HG03558 (cell line): Measurements from ENCODE around the gene CASQ1.

Source experiments
- ATAC-seq: cut with Tn5 transposase; IDR thresholded peaks from one replicate; pipeline ENCODE4 v1.9.1; 2021; ENCODE audit warnings: moderate number of reproducible peaks; ENCODE audit not compliant: unreplicated experiment; ENCODE audit errors: extremely low read depth

The CASQ1 gene

GRCh38 chr1:160168016-160168415 lies 22.4 kb upstream of the CASQ1 start:
- no peak for ATAC-seq

- no peak for ATAC-seq
Measured at GRCh38 chr1:160168609-160169369, 21.6 kb upstream of the CASQ1 start.

GRCh38 chr1:160169553-160170399 lies 20.6 kb upstream of the CASQ1 start:
- ATAC-seq, result peak; percentile 71

GRCh38 chr1:160171354-160171753 lies 19.0 kb upstream of the CASQ1 start:
- ATAC-seq, result no peak

GRCh38 chr1:160171980-160172379 lies 18.4 kb upstream of the CASQ1 start:
- ATAC-seq, result no peak

- no peak for ATAC-seq
Measured at GRCh38 chr1:160177231-160177630, 13.1 kb upstream of the CASQ1 start.

- no peak for ATAC-seq
Measured at GRCh38 chr1:160177667-160178066, 12.7 kb upstream of the CASQ1 start.

- ATAC-seq, result no peak
Measured at GRCh38 chr1:160178731-160179130, 11.6 kb upstream of the CASQ1 start.

GRCh38 chr1:160179336-160179735 lies 11.0 kb upstream of the CASQ1 start:
- ATAC-seq, result no peak

GRCh38 chr1:160186246-160186645 lies 4.1 kb upstream of the CASQ1 start:
- ATAC-seq, result no peak

GRCh38 chr1:160186729-160187128 lies 3.6 kb upstream of the CASQ1 start:
- no peak for ATAC-seq

- no peak for ATAC-seq
Measured at GRCh38 chr1:160187407-160187806, 3.0 kb upstream of the CASQ1 start.

- no peak for ATAC-seq
Measured at GRCh38 chr1:160188341-160188740, 2.0 kb upstream of the CASQ1 start.

- no peak for ATAC-seq
Measured at GRCh38 chr1:160191756-160192155, 1.4 kb downstream of the CASQ1 start.

- ATAC-seq, result no peak
Measured at GRCh38 chr1:160192234-160192633, 1.9 kb downstream of the CASQ1 start.

GRCh38 chr1:160193091-160193819 lies 2.9 kb downstream of the CASQ1 start:
- ATAC-seq, result no peak

GRCh38 chr1:160193832-160194736 lies 3.7 kb downstream of the CASQ1 start:
- ATAC-seq, result no peak

GRCh38 chr1:160194737-160195059 lies 4.3 kb downstream of the CASQ1 start:
- no peak for ATAC-seq

- ATAC-seq, result no peak
Measured at GRCh38 chr1:160196143-160196542, 5.8 kb downstream of the CASQ1 start.

GRCh38 chr1:160197231-160197630 lies 6.9 kb downstream of the CASQ1 start:
- no peak for ATAC-seq
